Omental fat pad (tissue), 4 donors: ENCODE results near the gene OMP. TPM values are rescaled to one million over a fixed set of nuclear protein-coding genes. Genes with fewer than 3 reads are reported as not detected.

ENCODE experiments used
- ATAC-seq: fragments of 150-250 bp; one replicate; pipeline ENCODE4 v1.9.1; 2016; ENCODE audit warnings: mild to moderate bottlenecking, moderate library complexity; ENCODE audit not compliant: low FRiP score
- DNase-seq: peaks from one replicate; pipeline ENCODE4 v3.0.0-alpha.2; 2019; ENCODE audit warnings: low spot score
- total RNA-seq, 4 donors: library from RNA; depleted of rRNA; stranded (reverse); fragments of >200 nt; gene quantifications; one replicate each; pipeline ENCODE4 v1.1.0, GENCODE V29; 2016
- TF ChIP-seq, protein P1 (sequence below), 3 donors: fragments of 450-650 bp; IDR thresholded peaks; one replicate each; pipeline ENCODE4 v1.5.1; 2016 to 2017; ENCODE audit warnings: antibody characterized with exemption in 3 of 3, mild to moderate bottlenecking in 3 of 3, moderate library complexity in 2 of 3

Gene OMP
- total RNA-seq, 4 donors from 2014 or later: not detected

DNA sequence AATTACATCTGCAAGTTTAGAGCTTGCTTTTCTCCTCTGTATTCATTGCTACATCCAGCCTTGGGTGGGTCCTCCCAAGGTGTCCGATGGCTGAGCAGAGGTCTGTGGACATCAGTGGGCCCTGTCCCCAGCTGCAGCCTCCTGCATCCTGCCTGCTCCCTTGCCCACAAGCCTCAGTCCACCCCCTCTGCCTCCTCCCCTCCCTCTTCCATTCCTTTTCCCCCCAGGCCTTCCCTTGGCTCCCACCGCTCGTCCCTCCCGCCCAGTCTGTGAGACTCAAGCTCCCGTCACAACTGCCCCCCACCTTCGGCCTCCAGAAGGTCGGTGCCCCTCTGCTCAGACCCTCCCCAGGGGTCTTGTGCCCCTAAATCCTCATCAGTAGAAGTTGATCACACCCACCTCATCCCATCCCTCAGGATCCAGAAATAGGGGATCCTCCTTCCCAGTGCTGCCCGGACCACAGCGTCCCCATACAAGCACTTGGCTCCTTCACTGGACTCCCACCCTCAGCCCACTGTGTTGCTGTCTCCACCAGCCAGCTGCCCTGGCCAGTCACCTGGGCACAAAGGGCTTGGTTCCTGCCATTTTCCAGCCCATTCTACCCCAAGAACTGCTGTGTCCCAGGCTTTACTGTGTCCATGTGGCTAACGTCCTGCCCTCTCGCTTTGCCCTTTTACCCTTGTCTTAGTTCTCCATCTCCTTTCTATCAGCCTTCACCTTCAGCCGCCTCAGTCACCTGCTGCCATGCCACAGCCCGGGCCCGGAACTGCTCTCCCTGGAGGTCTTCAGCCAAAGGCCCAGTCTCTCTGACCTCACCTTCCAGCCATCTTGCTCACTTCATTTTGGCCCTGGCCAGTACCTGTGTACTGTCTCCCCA lies 2.2 kb upstream of the OMP start:
- ATAC-seq (no peak), DNase-seq (no peak)
- TF ChIP-seq, protein P1, sequence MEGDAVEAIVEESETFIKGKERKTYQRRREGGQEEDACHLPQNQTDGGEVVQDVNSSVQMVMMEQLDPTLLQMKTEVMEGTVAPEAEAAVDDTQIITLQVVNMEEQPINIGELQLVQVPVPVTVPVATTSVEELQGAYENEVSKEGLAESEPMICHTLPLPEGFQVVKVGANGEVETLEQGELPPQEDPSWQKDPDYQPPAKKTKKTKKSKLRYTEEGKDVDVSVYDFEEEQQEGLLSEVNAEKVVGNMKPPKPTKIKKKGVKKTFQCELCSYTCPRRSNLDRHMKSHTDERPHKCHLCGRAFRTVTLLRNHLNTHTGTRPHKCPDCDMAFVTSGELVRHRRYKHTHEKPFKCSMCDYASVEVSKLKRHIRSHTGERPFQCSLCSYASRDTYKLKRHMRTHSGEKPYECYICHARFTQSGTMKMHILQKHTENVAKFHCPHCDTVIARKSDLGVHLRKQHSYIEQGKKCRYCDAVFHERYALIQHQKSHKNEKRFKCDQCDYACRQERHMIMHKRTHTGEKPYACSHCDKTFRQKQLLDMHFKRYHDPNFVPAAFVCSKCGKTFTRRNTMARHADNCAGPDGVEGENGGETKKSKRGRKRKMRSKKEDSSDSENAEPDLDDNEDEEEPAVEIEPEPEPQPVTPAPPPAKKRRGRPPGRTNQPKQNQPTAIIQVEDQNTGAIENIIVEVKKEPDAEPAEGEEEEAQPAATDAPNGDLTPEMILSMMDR (IDR thresholded peaks at IDR 0.05): no peak

GRCh38 chr11:77101043-77101537 lies 1.6 kb upstream of the OMP start:
- DNase-seq: no peak
- TF ChIP-seq, protein P1 (IDR thresholded peaks at IDR 0.05): no peak
- ATAC-seq: no peak

DNA sequence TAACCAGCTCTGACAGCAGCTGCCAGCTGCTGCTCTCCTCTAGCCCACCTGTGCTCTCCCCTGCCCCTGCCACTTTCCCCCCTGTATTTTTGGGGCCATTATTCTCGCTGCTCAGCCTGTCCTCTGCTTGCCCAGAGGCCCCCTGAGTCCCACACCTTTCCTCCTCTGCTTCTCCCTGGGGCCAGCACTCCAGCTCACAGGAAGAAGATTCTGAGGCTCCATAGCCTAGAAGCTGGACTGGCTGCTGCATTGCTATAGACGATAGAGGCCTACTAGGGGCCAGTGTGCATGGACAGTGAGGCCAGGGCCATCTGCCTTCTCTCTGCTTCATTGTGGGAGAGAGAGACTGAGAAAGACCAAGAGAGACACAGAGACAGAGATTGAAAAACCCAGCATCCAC lies 679 bp downstream of the OMP start:
- DNase-seq (no peak), ATAC-seq (no peak)
- TF ChIP-seq, protein P1 (IDR thresholded peaks at IDR 0.05): no peak

GRCh38 chr11:77104727-77105126 lies 2.1 kb downstream of the OMP start:
- no peak for DNase-seq

GRCh38 chr11:77106321-77106720 lies 3.7 kb downstream of the OMP start:
- TF ChIP-seq, protein P1 (IDR thresholded peaks at IDR 0.05): no peak
- DNase-seq (no peak), ATAC-seq (no peak)

More at GRCh38 chr11:77104727-77105126, 2.1 kb downstream of the OMP start:
- TF ChIP-seq, protein P1 (IDR thresholded peaks at IDR 0.05): no peak
- no peak for ATAC-seq

DNA sequence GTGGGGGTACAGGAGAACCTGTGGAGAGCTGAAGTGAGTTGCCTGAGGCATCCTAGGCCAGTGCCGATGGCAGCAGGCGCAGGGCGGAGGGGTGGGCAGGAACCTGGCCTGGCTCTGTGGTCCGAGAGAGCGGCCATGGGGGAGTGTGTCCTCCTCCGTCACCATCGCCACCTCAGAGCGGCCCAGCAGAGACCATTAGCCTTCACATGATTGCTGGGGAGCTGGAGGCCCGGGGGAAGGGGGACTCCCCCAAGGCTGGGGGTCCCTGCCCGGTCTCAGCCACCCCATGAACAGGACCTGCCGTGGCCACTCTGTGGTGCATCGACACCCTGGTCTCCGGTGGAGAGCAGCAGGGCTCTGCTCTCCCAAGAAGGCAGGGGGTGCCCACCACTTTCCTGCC lies 4.1 kb downstream of the OMP start:
- no peak for ATAC-seq

More for the DNA sequence above, 4.1 kb downstream of the OMP start:
- DNase-seq: no peak
- TF ChIP-seq, protein P1 (IDR thresholded peaks at IDR 0.05): no peak
